GM18873 (cell line): ENCODE data around the gene SYPL2.
"Not testable (repeated sequence)": the region's sequence is repeated elsewhere in the genome, so short reads cannot be mapped to it uniquely, and the experiment has no call there.

ENCODE experiments used
- ATAC-seq: cut with Tn5 transposase; IDR thresholded peaks from one replicate; pipeline ENCODE4 v1.9.1; 2021; ENCODE audit warnings: mild to moderate bottlenecking, moderate library complexity, moderate number of reproducible peaks; ENCODE audit not compliant: unreplicated experiment, low FRiP score

Gene SYPL2

GRCh38 chr1:109466452-109467300, at the start of gene SYPL2:
Gene SYPL2 (plus strand): TSS chr1:109466546. CDS start chr1:109466844, 298 bp downstream.
- ATAC-seq: no peak

GRCh38 chr1:109423498-109423897, 42.8 kb upstream of the SYPL2 start:
- no peak for ATAC-seq

- peak; percentile 8 for ATAC-seq
These were observed 40.7 kb upstream of the SYPL2 start for GRCh38 chr1:109425391-109426280.

DNA sequence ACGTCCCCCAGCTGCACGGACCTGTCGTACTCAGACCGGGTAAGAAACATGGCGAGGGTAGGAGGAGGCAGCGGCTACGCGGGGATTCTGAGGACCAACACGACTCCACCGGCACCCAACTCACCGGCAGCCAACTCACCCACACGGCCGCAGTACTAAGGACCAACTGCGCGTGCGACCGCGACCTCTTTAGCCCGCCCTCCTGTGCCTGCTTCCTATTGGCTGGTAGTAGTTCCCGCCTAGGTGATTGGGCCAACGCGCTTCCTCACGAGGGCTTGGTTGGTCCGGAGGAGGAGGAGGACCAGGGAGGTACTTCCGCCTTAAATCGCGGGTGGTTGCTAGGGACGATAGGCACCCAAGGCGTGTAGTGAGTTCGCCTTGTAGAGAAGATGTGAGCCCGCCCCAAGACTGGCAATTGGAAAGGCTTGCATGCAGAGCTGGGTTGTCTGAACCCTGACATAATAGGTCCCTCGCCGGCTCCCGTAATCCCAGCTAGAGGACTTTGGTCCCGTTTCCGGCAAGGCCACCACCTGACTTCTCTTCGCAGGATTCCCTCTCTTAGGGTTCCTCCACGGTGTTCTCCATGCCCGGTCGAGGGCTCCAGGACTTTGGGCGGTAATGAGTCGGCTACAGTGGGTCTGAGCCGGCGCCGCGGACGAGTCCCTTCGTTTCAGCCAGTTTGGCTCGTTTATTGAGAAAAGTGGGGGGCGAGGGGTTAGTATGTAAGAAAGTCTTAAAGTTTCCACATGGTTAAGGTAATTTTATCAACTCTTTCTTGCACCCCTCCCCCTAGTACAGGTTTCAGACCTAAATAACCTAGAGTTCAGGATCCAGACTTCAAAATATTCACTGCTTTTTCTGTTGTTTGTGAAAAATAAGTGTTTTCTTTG, 39.8 kb upstream of the SYPL2 start, which contains the start of gene PSMA5:
Gene PSMA5, minus strand, starts transcription at position 168 of the 890 bp plus-strand sequence. Its CDS starts 118 bp downstream, at position 50.
- ATAC-seq: peak; percentile 96

DNA sequence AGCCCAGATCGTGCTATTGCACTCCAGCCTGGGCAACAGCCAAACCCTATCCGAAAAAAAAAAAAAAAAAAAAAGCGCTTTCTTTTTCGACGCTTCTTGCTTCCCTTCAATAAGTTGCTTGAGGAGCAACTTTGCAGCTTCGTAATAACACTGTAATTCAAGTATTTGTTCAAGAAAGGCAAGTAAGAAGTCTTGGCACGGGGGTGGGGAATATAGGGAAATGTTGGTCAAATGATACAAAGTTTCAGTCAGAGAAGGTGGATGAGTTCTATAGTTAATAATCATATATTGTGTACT, 39.2 kb upstream of the SYPL2 start:
- no peak for ATAC-seq

DNA sequence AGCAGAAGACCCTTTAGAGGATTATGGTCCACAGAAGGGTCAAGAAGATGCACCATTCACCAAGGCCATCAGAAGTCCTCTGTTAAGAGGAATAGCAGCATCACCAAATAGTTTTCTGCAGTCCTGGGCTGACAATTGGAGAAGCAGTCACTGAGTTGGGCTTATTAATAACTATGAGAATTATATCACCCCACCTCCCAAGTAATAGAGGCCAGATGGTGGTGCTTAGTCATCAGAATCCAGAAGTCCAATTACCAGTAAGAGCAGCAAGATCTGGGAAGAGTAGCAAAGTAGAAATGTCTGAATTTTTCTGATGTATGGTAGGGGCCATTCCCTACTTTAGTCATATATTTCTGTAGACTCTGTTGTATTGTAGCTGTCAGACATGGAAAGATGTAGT, 34.0 kb upstream of the SYPL2 start:
- no peak for ATAC-seq

- no peak for ATAC-seq
These were observed 33.0 kb upstream of the SYPL2 start for GRCh38 chr1:109433322-109433721.

GRCh38 chr1:109434484-109434883, 31.9 kb upstream of the SYPL2 start:
- no peak for ATAC-seq

GRCh38 chr1:109438798-109439297, 27.5 kb upstream of the SYPL2 start:
- no peak for ATAC-seq

GRCh38 chr1:109441069-109441468, 25.3 kb upstream of the SYPL2 start:
- no peak for ATAC-seq

DNA sequence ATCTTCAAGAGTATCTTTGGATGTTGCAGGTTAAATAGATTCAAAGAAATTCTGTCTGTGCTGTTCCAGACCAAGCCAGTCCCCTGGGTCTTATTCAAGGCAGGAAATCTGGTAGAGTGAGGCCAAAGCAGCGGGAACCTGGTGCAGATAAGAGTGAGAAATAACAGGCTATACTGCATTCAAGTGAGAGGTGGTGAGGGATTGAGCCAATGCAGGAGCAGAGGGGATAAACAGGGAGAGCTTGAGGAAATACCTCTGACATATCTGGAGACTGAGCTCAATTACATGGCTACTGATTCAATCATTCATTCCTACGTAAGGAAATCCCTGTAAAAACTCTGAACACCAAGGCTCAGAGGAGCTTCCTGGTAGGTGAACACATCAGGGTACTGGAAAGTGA, 22.9 kb upstream of the SYPL2 start:
- no peak for ATAC-seq

- ATAC-seq: no peak
These were observed 22.0 kb upstream of the SYPL2 start for GRCh38 chr1:109444346-109444745.

- ATAC-seq: not testable (repeated sequence)
These were observed 20.2 kb upstream of the SYPL2 start for GRCh38 chr1:109445949-109446695.

GRCh38 chr1:109447524-109447923, 18.8 kb upstream of the SYPL2 start:
- ATAC-seq: no peak

GRCh38 chr1:109454497-109455133, 11.7 kb upstream of the SYPL2 start:
- ATAC-seq: no peak

DNA sequence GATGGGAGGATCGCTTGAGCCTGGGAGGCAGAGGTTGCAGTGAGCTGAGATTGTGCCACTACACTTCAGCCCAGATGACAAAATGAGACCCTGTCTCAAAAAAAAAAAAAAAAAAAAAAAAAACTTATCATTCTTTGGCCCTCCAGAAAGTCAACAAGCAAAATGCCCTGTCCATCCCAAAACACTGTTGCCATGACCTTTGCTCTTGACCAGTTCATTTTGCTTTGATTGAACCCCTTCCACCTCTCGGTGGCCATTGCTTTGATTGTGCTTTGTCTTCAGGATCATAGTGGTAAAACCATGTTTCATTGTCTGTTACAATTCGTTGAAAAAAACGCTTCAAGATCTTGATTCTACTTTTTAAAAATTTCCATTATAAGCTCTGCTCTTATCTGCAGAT, 8.5 kb upstream of the SYPL2 start:
- no peak for ATAC-seq

GRCh38 chr1:109466125-109466451, 258 bp upstream of the SYPL2 start:
- no peak for ATAC-seq

GRCh38 chr1:109467301-109467777, 993 bp downstream of the SYPL2 start:
- ATAC-seq: no peak

GRCh38 chr1:109468061-109468460, 1.7 kb downstream of the SYPL2 start:
- ATAC-seq: no peak
